HepG2 (cell line): ENCODE measurements around the gene IL1A. TPM values are rescaled to one million over a fixed set of nuclear protein-coding genes. Genes with fewer than 3 reads are reported as not detected.
A peak's percentile ranks its signal among the peaks of the same experiment; 100 is the strongest.

Source experiments
- FOXA3 ChIP-seq: IDR thresholded peaks from 2 replicates; pipeline ENCODE4 v1.6.1; 2016; ENCODE audit warnings: missing genetic modification reagents, missing compliant biosample characterization
- GMEB1 ChIP-seq: sonication (generic); formaldehyde crosslinking; IDR thresholded peaks from 2 replicates; pipeline ENCODE4 v1.5.1; 2020; ENCODE audit warnings: missing genetic modification reagents, mild to moderate bottlenecking, borderline replicate concordance
- HCFC1 ChIP-seq: fragments of 150-350 bp; IDR thresholded peaks from 2 replicates; pipeline ENCODE4 v1.6.1; 2014; ENCODE audit warnings: low read depth, low read length
- ISL2 ChIP-seq: sonication (generic); formaldehyde crosslinking; IDR thresholded peaks from 2 replicates; pipeline ENCODE4 v1.5.0; 2020; ENCODE audit warnings: missing genetic modification reagents
- JUN ChIP-seq: sonication (generic); formaldehyde crosslinking; IDR thresholded peaks from 2 replicates; pipeline ENCODE4 v1.4.0; 2020; ENCODE audit warnings: mild to moderate bottlenecking, missing genetic modification reagents
- KAT2B ChIP-seq: fragments of 150-350 bp; IDR thresholded peaks from 2 replicates; pipeline ENCODE4 v1.6.1; 2014; ENCODE audit warnings: low read depth, low read length, borderline replicate concordance
- NAIF1 ChIP-seq: sonication (generic); formaldehyde crosslinking; IDR thresholded peaks from 2 replicates; pipeline ENCODE4 v1.5.0; 2020; ENCODE audit warnings: mild to moderate bottlenecking, missing genetic modification reagents, borderline replicate concordance
- NKX3-1 ChIP-seq: sonication (generic); formaldehyde crosslinking; IDR thresholded peaks from 2 replicates; pipeline ENCODE4 v1.5.0; 2020; ENCODE audit warnings: missing genetic modification reagents
- PHF21A ChIP-seq: sonication (generic); formaldehyde crosslinking; IDR thresholded peaks from 2 replicates; pipeline ENCODE4 v1.5.0; 2020; ENCODE audit warnings: mild to moderate bottlenecking, missing genetic modification reagents
- POLR2G ChIP-seq: fragments of 200-400 bp; formaldehyde crosslinking; IDR thresholded peaks from 2 replicates; pipeline ENCODE4 v1.6.1; 2018; ENCODE audit warnings: mild to moderate bottlenecking, low read depth, low read length, moderate library complexity
- REL ChIP-seq: sonication (generic); formaldehyde crosslinking; conservative IDR thresholded peaks from 2 replicates; pipeline ENCODE4 v1.8.0; 2022; ENCODE audit warnings: mild to moderate bottlenecking, missing genetic modification reagents, moderate library complexity
- YEATS2 ChIP-seq: sonication (generic); formaldehyde crosslinking; IDR thresholded peaks from 2 replicates; pipeline ENCODE4 v1.4.0; 2020; ENCODE audit warnings: missing genetic modification reagents, borderline replicate concordance
- ZKSCAN8 ChIP-seq: IDR thresholded peaks from 2 replicates; pipeline ENCODE4 v1.6.1; 2016; ENCODE audit warnings: borderline replicate concordance, missing genetic modification reagents, missing compliant biosample characterization
- ZNF280B ChIP-seq: sonication (generic); formaldehyde crosslinking; IDR thresholded peaks from 2 replicates; pipeline ENCODE4 v1.5.0; 2020; ENCODE audit warnings: missing genetic modification reagents, mild to moderate bottlenecking, borderline replicate concordance
- ZNF362 ChIP-seq: sonication (generic); formaldehyde crosslinking; IDR thresholded peaks from 2 replicates; pipeline ENCODE4 v1.4.0; 2020; ENCODE audit warnings: missing genetic modification reagents, mild to moderate bottlenecking, borderline replicate concordance
- ZNF607 ChIP-seq: sonication (generic); formaldehyde crosslinking; IDR thresholded peaks from 2 replicates; pipeline ENCODE4 v1.5.1; 2020; ENCODE audit warnings: missing genetic modification reagents, mild to moderate bottlenecking, borderline replicate concordance
- ZNF616 ChIP-seq: sonication (generic); formaldehyde crosslinking; IDR thresholded peaks from 2 replicates; pipeline ENCODE4 v1.5.0; 2020; ENCODE audit warnings: low read depth, mild to moderate bottlenecking, missing genetic modification reagents
- ZNF720 ChIP-seq: sonication (generic); formaldehyde crosslinking; IDR thresholded peaks from 2 replicates; pipeline ENCODE4 v1.4.0; 2020; ENCODE audit warnings: missing genetic modification reagents
- ZNF740 ChIP-seq: sonication (generic); formaldehyde crosslinking; IDR thresholded peaks from 2 replicates; pipeline ENCODE4 v1.4.0; 2020; ENCODE audit warnings: missing genetic modification reagents
- ZNF75D ChIP-seq: sonication (generic); formaldehyde crosslinking; IDR thresholded peaks from 2 replicates; pipeline ENCODE4 v1.8.1; 2023; ENCODE audit warnings: missing genetic modification reagents, mild to moderate bottlenecking, borderline replicate concordance
- ZSCAN21 ChIP-seq: sonication (generic); formaldehyde crosslinking; IDR thresholded peaks from 2 replicates; pipeline ENCODE4 v1.8.0; 2022; ENCODE audit warnings: mild to moderate bottlenecking, missing genetic modification reagents, moderate library complexity, borderline replicate concordance
- polyA plus RNA-seq, 8 experiments: library from polyadenylated mRNA; depleted of rRNA in 3 of 8; stranded (reverse) in 7 of 8; unstranded in 1 of 8; fragments of >200 nt; fragmentation: Illumina TruSeq in 4 of 8; extraction: Trizol in 4 of 8; gene quantifications; 2 replicates each; pipeline versions ENCODE4 v1.2.1 to v1.2.3, GENCODE V29; 2011 to 2016; ENCODE audit warnings: low read depth in 4 of 8, missing spikeins in 1 of 8, mixed read lengths in 1 of 8; ENCODE audit not compliant: insufficient read depth in 1 of 8
- total RNA-seq, 5 experiments: library from RNA; depleted of rRNA; stranded (reverse); fragments of >200 nt; fragmentation: Illumina TruSeq; extraction: Trizol; gene quantifications; 2 replicates each; pipeline ENCODE4 v1.2.3, GENCODE V29; 2016; ENCODE audit warnings: low read depth in 1 of 5

IL1A gene
- total and polyA plus RNA-seq, 2 of the 13 experiments (the other 11 are each of a cell fraction or from before 2014, with no cell fraction given) = not detected

- TF ChIP-seq REL (CRISPR knock-in tag) (0 out of 2 replicates have a peak, but pooled peaks have one; percentile 48), FOXA3 (peak; percentile 99), ZNF740 (no peak), NAIF1 (CRISPR knock-in tag) (no peak), ISL2 (CRISPR knock-in tag) (peak; percentile 99), PHF21A (CRISPR knock-in tag) (peak; percentile 95), NKX3-1 (CRISPR knock-in tag) (peak; percentile 80; the same call in 1 of the 2 replicates), JUN (CRISPR knock-in tag) (peak; percentile 77; the same call in 1 of the 2 replicates), ZNF75D (CRISPR knock-in tag) (no peak), HCFC1 (no peak), ZNF616 (CRISPR knock-in tag) (no peak), YEATS2 (CRISPR knock-in tag) (peak; percentile 76; the same call in 1 of the 2 replicates), ZNF362 (CRISPR knock-in tag) (peak; percentile 98), POLR2G (peak; percentile 40; the same call in 1 of the 2 replicates), ZNF280B (CRISPR knock-in tag) (no peak), ZNF607 (CRISPR knock-in tag) (no peak), GMEB1 (CRISPR knock-in tag) (peak; percentile 16; the same call in 1 of the 2 replicates), ZSCAN21 (no peak), KAT2B (no peak), ZNF720 (CRISPR knock-in tag) (no peak), ZKSCAN8 (peak; percentile 94)
Observed at GRCh38 chr2:112818094-112818902, 34.0 kb upstream of the IL1A start (continued).
